Prostate gland (tissue), 2 donors: ENCODE data around the gene SPTB.

Experiments
- CTCF ChIP-seq, 4 experiments: fragments of 200-600 bp in 2 of 4; fragments of 450-650 bp in 2 of 4; sonication (generic) in 2 of 4; IDR thresholded peaks; 1 replicate in 3 of 4; 2 replicates in 1 of 4; pipeline ENCODE4 v1.5.1; 2016 to 2019; ENCODE audit warnings: antibody characterized with exemption in 4 of 4, mild to moderate bottlenecking in 2 of 4, moderate library complexity in 2 of 4
- POLR2A ChIP-seq: fragments of 450-650 bp; IDR thresholded peaks from one replicate; pipeline ENCODE4 v1.6.1; 2016; ENCODE audit warnings: antibody characterized with exemption, mild to moderate bottlenecking
- POLR2AphosphoS5 ChIP-seq: sonication (generic); formaldehyde crosslinking; IDR thresholded peaks from one replicate; pipeline ENCODE4 v1.6.1; 2017; ENCODE audit warnings: antibody characterized with exemption

DNA sequence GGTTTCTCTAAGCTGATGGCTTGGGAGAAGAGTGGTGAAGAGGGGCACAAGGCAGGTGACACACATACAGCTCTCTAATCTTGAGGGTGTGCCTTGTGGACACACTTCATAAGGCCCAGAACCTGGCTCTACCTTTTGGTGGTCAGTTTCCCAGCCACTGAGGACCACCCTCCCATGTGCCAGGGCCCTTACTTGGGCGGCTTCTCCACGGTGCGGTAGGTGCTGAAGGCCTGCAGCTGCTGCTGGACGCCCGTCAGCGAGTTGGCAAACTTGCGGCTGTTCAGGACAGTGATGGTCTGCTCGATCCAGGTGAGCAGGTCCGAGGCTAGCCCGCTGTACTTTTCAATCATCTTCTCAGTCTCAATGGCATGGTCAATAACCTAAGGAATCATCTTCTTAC lies 80.2 kb downstream of the SPTB start:
- TF ChIP-seq CTCF (IDR thresholded peaks at IDR 0.05) = no peak
- no peak for TF ChIP-seq POLR2A
- TF ChIP-seq POLR2AphosphoS5 = no peak
